ENCODE results near the gene ADD3.

Gene ADD3

DNA sequence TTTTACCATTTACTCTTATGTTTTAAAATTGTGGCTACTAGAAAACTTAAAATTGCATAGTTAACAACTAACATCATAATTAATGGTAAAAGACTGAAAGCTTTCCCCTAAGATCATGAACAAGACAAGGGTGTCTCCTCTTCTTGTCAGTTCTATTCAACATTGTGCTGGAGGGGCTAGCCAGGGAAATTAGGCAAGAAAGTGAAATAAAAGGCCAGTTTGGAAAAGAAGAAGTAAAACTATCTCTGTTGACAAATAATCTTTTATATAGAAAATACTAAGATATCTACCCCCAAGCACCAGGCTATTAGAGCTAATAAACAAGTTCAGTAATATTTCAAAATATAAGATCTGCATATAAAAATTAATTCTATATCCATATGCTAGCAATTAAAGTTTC lies 152.7 kb downstream of the ADD3 start:
- DNase-seq = no peak

DNA sequence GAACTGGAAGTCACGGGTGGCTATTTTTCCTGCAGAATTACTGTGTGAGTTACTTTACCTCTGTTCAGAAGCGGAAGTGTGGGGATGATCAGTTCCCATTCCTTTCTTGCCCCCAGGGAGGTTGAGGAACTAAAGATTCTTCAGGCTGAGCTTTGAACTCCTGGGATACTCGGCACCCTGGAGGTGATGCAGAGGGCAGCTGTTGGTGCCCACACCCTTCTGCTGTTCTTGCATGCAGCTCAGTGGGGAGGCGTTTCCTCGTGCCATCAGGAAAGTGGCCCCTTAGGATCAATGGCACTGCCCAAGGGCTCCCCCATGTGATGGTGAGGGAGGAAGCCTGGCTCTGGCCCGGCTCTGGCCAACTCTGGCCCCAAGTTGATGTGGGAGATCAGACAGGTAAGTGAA lies 155.0 kb downstream of the ADD3 start:
- no peak for DNase-seq

DNA sequence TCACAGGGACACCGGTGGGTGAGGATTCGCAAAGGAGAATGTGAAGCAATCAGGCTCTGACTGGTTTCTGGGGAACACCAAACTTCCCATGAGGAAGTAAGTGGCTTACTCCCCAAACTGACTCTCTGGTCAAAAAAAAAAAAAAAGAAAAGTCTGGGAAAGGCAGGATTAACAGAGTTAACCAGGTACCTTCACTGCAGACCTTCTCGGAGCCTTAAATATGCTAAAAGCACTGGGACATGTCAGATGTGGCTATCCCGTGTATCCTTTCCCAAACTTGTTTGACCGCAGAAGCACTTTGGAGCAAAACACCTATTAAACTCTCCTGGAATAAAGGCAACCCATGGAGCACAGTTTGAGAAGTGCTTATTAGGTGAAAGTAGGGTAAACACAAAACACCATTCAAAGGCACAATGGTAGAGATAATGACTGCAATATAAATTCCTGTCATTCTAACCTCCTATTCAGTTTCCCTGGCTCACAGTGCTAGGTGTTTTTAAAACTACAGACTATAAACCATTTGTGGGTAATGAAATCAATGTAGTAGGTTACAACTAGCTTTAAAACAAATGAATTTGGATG lies 155.5 kb downstream of the ADD3 start:
- DNase-seq = no peak

DNA sequence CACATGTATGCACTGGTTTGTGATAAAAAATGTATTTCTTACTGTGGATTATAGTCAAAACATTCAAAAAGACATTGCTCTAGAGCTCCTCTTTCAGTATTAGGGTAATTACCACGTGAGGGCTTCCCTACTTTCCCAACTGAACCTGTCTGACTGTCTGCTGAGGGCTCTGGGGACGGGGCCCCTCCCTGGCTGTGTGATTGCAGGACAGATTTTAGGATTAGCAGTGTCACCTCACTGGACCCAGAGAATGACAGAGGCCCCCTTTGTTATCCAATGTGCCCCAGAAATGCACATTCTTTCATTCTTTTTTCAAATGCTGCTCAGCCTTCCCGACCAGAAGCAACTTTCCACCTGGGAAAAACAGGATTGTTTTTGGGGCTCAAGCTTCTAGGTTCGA lies 156.1 kb downstream of the ADD3 start:
- DNase-seq = no peak

DNA sequence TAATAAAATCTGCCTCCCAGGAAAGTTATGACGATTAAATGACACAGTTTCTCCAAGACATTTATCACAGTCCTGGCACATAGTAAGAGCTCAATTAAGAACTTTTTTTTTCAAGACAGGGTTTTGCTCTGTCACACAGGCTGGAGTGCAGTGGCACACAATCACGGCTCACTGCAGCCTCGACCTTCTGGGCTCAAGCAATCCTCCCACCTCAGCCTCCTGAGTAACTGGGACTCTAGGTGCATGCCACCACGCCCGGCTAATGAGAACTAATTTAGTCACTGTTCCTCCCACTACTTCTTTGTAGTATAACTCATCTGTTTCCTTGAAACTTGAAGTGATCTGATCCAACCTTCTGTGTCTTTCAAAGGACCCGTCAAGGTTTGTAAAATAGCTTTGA lies 157.5 kb downstream of the ADD3 start:
- DNase-seq = no peak

DNA sequence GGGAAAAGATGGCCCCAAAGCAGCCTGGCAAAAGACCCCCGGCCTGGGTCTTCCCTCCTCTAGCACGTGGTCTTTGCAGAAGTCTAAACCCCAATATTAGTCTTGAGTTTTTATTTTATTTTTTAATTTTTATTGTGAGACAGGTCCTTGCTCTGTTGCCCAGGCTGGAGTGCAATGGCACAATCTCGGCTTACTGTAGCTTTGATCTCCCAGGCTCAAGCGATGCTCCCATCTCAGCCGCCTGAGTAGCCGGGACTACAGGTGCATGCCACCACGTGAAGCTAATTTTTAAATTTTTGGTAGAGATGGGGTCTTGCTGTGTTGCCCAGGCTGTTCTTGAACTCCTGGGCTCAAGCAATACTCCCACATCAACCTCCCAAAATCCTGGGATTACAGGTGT lies 159.4 kb downstream of the ADD3 start:
- no peak for DNase-seq

DNA sequence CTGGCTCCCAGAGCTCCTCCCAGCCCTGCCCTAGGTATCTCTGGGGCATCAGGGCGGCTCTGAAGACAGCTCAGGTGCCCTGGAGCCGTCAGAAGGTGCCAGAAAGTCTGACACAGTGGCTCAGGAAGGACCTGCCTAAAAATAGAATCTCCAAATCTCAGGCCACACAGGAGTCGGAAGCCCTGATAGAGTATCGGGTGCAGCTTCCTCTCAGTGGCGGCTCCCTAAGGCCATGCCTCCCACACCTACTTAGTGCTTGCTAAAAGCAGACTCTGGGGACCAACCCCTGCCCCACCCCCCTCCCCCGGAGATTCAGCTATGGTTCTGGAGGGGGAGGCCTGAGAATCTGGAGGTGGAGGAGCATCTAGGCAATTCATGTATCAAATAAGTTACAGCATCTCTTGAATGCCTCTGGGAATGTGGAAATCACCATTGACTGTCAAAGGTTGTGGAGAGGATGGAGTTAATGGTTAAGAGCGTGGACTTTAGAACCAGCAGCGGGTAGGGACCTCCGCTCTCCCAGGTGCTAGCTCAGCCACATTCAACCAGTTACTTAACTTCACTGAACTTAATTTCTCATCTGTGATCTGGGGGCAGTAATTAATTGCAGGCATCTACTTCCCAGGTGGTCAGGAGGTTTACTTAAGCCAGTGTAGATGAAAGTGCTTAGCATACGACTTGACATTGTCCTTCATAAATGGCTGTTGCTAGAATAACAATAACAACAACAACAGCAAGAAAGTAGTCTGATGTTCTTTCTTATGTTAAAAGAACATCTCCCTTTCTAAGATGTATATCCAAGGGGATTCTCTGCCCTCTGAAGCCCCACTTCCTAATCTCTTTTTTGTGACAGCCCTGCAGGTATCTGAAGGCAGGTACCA lies 161.1 kb downstream of the ADD3 start:
- DNase-seq = no peak

DNA sequence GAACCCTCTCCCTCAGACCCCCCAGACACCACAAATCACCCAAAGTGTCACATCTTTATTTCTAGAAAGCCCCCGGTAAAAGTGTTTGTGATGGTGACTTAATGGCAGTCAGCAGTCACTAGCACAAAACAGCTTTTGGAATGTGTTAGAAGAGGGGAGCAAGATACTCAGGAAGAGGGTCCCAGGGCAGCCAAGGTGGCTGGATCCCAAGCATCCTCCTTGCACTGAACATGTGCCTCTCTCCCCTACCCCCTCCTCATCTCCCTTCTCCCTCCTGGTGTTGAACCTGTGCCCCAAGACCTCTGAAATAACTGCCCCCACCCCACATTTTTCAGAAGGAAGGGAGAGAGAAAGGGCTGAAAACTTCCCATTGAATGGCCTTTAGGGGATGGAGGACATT lies 161.8 kb downstream of the ADD3 start:
- DNase-seq = no peak

DNA sequence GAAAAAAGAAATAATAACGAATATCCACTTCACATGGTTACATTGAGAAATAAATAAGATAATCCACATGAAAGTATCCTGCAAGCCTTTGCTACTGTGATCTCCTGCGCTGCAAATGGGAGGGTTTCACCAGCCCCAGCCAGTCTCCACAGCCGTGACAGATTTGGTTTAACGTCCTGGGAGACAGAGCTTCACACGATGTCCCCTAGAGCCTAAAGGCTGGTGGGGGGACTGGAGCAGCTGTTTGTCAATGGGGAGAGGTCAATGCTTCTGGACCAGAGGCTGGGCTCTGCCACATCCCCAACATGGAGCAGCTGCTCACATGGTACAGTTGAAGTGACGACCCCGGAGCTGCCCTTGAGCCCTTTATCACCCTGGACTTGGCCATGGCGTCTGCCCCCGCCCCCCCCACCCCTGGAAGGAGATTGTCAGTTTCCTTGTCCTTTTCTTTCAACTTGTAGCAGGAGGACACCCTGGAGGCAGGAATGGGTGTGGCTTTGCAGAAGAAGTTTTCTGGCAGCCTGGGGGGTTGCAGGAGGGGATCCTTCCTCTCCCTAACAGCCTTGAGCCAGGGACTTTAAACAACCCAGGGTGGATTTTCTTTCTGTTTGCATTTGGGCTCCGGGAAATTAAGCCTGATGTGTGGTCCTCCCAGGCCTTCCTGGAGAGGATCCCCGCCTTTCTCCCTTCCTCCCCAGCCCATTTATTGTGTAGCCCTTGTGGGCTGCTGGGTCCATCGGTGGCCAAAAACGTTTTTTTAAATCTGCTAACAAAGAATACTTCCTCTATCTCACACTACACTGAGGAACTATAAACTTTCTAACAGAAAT lies 162.6 kb downstream of the ADD3 start:
- DNase-seq = no peak

DNA sequence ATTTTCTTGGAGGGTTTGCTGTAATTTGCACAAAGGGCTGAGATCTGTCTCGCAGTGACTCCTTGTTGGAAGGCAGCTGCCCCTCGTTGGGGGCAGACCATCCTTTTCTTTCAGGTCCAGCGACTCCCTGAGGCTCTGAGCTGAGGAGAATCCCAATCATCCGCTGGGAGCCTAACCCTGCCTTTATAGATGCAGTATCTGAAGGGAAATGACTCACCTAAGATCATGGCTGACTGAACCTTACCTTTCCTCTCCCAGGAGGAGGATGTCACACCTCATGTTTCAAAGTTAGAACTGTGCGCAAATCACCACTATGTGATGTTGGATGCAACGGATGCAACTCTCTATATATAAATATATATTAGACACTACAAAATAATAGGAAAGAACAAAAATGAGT lies 163.2 kb downstream of the ADD3 start:
- DNase-seq = no peak

DNA sequence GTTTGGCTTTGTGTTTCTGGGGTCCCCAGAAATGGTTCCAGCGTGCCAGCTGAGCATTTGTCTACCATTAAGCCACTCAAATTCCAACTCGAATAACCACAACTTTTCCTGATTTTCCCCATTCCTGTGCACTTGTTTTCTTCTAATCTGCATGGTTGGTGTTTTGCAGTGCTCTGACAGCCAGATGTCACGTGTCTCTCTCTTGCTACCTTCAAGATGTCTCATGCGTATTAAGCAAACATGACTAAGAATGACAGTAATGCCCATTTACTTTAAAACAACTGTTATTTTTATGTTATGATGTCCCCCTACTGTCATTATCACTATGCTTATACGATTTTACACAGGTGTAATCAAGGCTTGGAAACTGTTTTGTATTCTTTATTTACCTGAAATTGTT lies 164.4 kb downstream of the ADD3 start:
- no peak for DNase-seq

DNA sequence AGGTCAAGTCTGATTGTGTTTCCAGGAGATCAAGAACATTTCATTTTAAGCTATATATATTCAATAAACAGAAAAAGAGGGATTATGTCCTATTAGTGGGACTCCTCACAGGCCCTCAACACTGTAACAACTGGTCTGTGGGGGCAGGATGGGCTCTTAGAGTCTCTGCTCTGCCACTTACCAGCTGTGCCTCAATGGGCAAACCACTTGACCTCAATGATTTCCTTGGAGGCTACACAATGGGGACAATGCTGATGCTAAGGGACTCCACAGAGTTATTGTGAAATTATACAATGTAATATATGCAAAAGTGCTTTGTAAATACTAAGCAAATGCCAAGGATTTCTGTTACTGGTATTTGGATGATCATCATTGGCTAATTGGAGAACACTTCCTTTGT lies 166.4 kb downstream of the ADD3 start:
- DNase-seq = no peak

DNA sequence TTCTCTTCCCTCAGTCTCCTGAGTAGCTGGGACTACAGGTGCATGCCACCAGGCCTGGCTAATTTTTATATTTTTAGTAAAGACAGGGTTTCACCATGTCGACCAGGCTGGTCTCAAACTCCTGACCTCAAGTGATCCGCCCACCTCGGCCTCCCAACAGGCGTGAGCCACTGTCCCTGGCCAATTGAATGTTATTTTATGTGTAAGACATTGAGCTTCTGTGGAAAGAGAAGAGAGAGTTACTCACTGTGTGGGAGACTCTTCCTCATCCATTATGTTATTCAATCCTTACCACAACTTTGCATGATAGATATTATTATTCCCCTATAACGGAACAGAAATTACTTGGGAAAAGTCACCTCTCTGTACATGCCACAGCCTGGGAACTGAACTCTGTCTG lies 167.0 kb downstream of the ADD3 start:
- DNase-seq = no peak

DNA sequence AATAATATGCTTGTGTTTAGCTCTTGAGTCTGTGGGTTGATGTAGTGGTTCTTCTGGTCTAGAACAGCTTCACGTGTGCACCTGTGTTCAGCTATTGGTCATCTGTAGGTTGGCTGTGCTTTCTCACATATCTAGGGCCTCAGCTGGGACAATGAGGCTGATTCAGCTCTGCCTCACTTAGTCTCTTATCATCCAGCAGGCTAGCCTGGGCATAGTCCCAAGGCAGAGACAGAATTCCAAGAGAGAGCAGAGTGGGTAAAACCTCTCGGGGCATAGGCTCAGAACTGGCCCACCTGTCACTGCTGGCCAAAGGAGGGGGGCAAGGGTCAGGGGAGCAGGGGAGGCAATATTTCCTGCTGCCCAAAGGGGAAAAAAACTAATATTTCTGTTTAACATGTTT lies 167.6 kb downstream of the ADD3 start:
- DNase-seq = no peak

DNA sequence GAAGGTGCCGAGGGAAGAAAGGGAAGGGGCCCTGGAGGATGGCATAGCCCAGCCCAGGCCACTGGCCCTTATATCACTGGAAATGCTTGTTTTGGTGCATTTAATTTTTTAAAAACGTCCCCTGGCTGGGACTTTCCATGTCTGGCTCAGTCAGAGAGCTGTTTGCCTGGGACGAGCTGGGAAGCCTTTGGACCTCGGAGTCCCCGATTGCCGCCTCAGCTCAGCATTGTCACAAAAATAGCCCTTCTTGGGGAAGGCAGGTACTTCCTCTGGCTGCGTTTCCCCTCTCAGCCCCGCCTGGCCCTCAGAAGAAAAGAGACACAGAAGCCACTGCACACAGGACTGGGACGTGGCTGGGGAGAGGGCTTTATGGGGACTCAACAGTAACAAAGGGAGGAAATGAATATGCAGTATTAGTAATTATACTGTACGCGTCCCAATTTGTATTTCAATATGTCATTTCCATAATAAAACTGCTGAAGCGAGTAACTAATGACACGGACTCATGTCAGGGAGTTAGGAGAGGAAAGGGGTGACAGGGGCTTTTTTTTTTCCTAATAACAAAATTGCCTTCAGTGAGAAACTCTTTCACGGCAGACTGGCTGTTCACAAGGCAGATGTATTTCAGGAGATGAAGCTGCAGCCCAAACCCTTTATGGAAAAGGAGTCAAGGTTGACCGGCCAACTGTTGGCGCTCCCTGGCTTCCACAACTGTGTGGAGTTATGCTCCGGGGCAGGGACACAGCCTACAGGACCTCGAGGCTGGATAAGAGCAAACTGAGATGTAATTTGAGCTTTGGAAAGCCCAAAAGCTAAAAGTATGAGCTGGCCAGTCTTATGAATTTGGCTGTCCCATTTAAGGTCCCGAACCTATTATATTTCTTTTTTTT lies 168.6 kb downstream of the ADD3 start:
- no peak for DNase-seq

DNA sequence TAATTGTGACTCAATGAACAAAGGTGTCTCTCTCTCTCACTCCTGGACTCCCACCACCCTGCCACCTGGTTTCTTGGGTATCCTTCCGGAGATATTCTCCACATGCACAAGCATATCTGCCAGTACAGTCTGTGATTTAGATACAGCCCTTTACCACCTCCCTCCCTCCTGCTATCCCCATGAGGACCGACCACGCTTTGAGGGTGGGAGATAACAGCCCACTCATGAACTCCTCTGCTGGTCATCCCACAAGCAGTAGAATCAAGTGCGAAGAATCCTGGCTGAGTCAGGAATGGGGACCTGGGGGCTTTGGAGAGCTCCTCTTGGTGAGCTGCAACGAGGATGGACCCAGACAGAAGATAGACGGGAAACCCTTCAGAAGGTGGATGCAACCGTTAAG lies 171.4 kb downstream of the ADD3 start:
- no peak for DNase-seq

DNA sequence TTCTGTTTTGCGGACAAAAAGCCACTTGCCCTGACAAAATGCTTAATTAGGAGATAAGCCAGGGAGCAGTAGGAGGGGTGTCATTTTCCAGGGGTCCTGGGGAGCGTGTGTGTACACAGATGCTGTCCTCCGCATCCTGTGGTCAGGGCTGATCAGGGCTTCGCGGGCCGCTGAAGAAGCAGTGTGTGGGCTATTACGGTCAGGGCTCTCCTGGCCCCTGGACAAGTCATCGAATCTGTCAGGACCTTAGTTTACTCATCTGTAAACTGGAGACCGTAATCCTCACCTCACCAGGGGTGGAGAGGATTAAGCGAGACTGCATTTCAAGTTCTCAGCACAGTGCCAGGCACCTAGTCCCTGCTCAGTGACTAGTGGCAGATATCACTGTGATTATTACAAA lies 173.7 kb downstream of the ADD3 start:
- no peak for DNase-seq

DNA sequence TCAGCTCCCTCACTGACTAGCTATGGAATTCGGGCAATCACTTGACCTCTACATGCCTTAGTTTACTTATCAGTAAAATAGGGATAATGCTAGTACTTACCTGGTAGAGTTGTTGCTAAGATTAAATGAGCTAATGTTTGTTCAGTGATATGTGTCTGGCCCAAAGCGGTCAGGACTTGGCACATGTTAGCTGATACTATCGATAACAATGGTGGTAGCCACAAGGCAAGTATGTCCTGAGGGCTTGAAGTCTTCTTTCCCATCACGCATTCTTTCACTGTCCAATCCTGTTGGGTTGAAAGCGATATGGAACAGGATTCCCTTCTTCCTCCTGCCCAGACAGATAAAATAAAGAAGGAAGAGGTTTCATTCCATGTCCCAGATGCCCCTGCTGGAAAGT lies 174.1 kb downstream of the ADD3 start:
- no peak for DNase-seq

DNA sequence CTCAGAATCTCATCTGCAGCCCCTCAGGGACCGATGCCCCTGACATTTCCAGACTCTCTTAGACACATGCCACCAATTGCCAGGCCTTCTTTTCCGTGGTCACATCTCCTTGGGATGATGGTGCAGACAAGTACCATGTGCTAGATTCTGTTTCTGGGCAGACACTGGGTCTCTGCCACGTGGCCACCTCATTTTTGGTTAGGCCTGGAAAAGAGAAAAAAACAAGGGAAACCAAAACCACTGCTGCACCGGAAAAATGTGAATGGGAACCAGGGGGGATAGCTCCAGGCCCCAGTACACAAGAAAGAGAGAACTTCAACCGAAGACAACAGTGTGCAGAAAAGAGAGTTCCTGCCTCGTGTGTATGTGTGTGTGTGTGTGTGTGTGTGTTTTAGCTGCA lies 176.6 kb downstream of the ADD3 start:
- DNase-seq = no peak

Measured in activated naive CD4-positive, alpha-beta T cell treated with anti-CD3 and anti-CD28 coated beads, Interleukin-2, amount 50 U/mL, for 16 hours (primary cell).